Liver (tissue), 9 donors: ENCODE results near the gene GPR15. TPM values are rescaled to one million over a fixed set of nuclear protein-coding genes. Genes with fewer than 3 reads are reported as not detected.

Experiments
- DNase-seq: peaks from one replicate; pipeline ENCODE4 v3.0.0-alpha.2; 2017; ENCODE audit warnings: low spot score
- H3K27ac ChIP-seq, 2 donors: one replicate each; pipeline ENCODE4 v1.7.0; 2013; ENCODE audit warnings: inconsistent platforms in 2 of 2, low read length in 2 of 2, control low read depth in 1 of 2, low read depth in 1 of 2, mild to moderate bottlenecking in 1 of 2
- H3K27me3 ChIP-seq, 4 donors: one replicate each; pipeline versions ENCODE4 v1.6.1 to v1.7.0; 2013; ENCODE audit warnings: low read length in 3 of 4, inconsistent platforms in 1 of 4, mild to moderate bottlenecking in 1 of 4, moderate library complexity in 1 of 4; ENCODE audit not compliant: control insufficient read depth in 4 of 4, insufficient read depth in 4 of 4
- H3K36me3 ChIP-seq, 4 donors: one replicate each; pipeline versions ENCODE4 v1.6.1 to v1.7.0; 2013; ENCODE audit warnings: low read length in 3 of 4, mild to moderate bottlenecking in 3 of 4, low read depth in 1 of 4, moderate library complexity in 1 of 4; ENCODE audit not compliant: control insufficient read depth in 4 of 4, insufficient read depth in 3 of 4
- H3K4me1 ChIP-seq, 4 donors: one replicate each; pipeline versions ENCODE4 v1.6.1 to v1.7.0; 2013; ENCODE audit warnings: low read length in 3 of 4, mild to moderate bottlenecking in 3 of 4, moderate library complexity in 1 of 4; ENCODE audit not compliant: control insufficient read depth in 4 of 4, insufficient read depth in 4 of 4
- H3K4me3 ChIP-seq, 3 donors: one replicate each; pipeline versions ENCODE4 v1.6.1 to v1.7.0; 2013; ENCODE audit warnings: low read length in 3 of 3, control low read depth in 1 of 3, low read depth in 1 of 3, mild to moderate bottlenecking in 1 of 3
- H3K9ac ChIP-seq, 2 donors: one replicate each; pipeline ENCODE4 v1.7.0; 2013; ENCODE audit warnings: low read length in 2 of 2, mild to moderate bottlenecking in 2 of 2, moderate library complexity in 2 of 2, control low read depth in 1 of 2, low read depth in 1 of 2
- H3K9me3 ChIP-seq, 4 donors: one replicate each; pipeline versions ENCODE4 v1.6.1 to v1.7.0; 2013; ENCODE audit warnings: low read length in 3 of 4; ENCODE audit not compliant: control insufficient read depth in 4 of 4
- ATF3 ChIP-seq: IDR thresholded peaks from 2 replicates; pipeline ENCODE4 v1.6.1; 2016; ENCODE audit warnings: antibody characterized with exemption
- CTCF ChIP-seq: fragments of 150-350 bp; IDR thresholded peaks from 2 replicates; pipeline ENCODE4 v1.5.1; 2017; ENCODE audit warnings: improper control_type of control experiment, low read depth, low read length; ENCODE audit not compliant: missing input control
- FOXA1 ChIP-seq: IDR thresholded peaks from 2 replicates; pipeline ENCODE4 v1.6.1; 2016; ENCODE audit warnings: antibody characterized with exemption
- FOXA2 ChIP-seq: IDR thresholded peaks from 2 replicates; pipeline ENCODE4 v1.6.1; 2016; ENCODE audit warnings: antibody characterized with exemption
- GABPA ChIP-seq, 2 donors: IDR thresholded peaks in 1 of 2; conservative IDR thresholded peaks in 1 of 2; 2 replicates each; pipeline ENCODE4 v1.6.1; 2016; ENCODE audit warnings: antibody characterized with exemption in 2 of 2, mild to moderate bottlenecking in 1 of 2, moderate library complexity in 1 of 2
- JUND ChIP-seq, 2 donors: IDR thresholded peaks; 2 replicates each; pipeline ENCODE4 v1.6.1; 2016; ENCODE audit warnings: antibody characterized with exemption in 2 of 2
- MAX ChIP-seq: IDR thresholded peaks from 2 replicates; pipeline ENCODE4 v1.6.1; 2016; ENCODE audit warnings: antibody characterized with exemption
- NR2F2 ChIP-seq: IDR thresholded peaks from 2 replicates; pipeline ENCODE4 v1.6.1; 2016; ENCODE audit warnings: antibody characterized with exemption
- RAD21 ChIP-seq, 2 donors: IDR thresholded peaks; 2 replicates each; pipeline ENCODE4 v1.6.1; 2016; ENCODE audit warnings: antibody characterized with exemption in 2 of 2, mild to moderate bottlenecking in 2 of 2
- RXRA ChIP-seq, 2 donors: IDR thresholded peaks; 2 replicates each; pipeline ENCODE4 v1.6.1; 2017 to 2018; ENCODE audit warnings: antibody characterized with exemption in 2 of 2, mild to moderate bottlenecking in 1 of 2
- SP1 ChIP-seq: IDR thresholded peaks from 2 replicates; pipeline ENCODE4 v1.6.1; 2018; ENCODE audit warnings: antibody characterized with exemption, mild to moderate bottlenecking
- TAF1 ChIP-seq: conservative IDR thresholded peaks from 2 replicates; pipeline ENCODE4 v1.6.1; 2016; ENCODE audit warnings: antibody characterized with exemption, mild to moderate bottlenecking
- YY1 ChIP-seq: IDR thresholded peaks from 2 replicates; pipeline ENCODE4 v1.6.1; 2016; ENCODE audit warnings: antibody characterized with exemption, mild to moderate bottlenecking
- ZBTB33 ChIP-seq: IDR thresholded peaks from 2 replicates; pipeline ENCODE4 v1.6.1; 2016; ENCODE audit warnings: antibody characterized with exemption
- WGBS: extraction: QIAGEN DNeasy Blood & Tissue Kit; methylation state at CpG from one replicate; pipeline ENCODE4 v1.1.7; 2013; 5-methylcytosine and 5-hydroxymethylcytosine counted together
- polyA plus RNA-seq, 2 donors: library from polyadenylated mRNA; stranded (reverse) in 1 of 2; unstranded in 1 of 2; fragments of 200-250 nt in 1 of 2; fragments of >200 nt in 1 of 2; fragmentation: Nextera tagmentation in 1 of 2; extraction: Ambion mirVana in 1 of 2; gene quantifications; one replicate each; pipeline versions ENCODE4 v1.2.1 to v1.2.3, GENCODE V29; 2013 to 2015
- total RNA-seq, 2 donors: library from RNA; depleted of rRNA; stranded (reverse); fragments of >200 nt; gene quantifications; one replicate each; pipeline ENCODE4 v1.2.3, GENCODE V29; 2014
- donor health status: healthy.
- donor health status: healthy.
- donor health status: healthy.
- donor health status: healthy.
- donor health status: healthy.

GPR15 gene
- total and polyA plus RNA-seq, 4 donors = 0.08 to 0.10 TPM; not detected in 2

- H3K4me1 ChIP-seq = no peaks in the 10 kb centered on the region
- H3K27me3 ChIP-seq = peaks cover 0 to 6% (median 0%) of the 10 kb centered on the region in 4 donors
- WGBS = 78% methylated on average over 3 of the region's 3 CpGs
- H3K27ac ChIP-seq = no peak overlapping the region
- DNase-seq = no peak
- peaks cover 0 to 4% (median 3%) of the 10 kb centered on the region in 4 donors for H3K9me3 ChIP-seq
- H3K9ac ChIP-seq = no peak overlapping the region
- TF ChIP-seq ZBTB33 (no peak), RAD21 (IDR thresholded peaks at IDR 0.05) (no peak), FOXA2 (no peak), SP1 (no peak), TAF1 (no peak)
- no peaks in the 10 kb centered on the region for H3K36me3 ChIP-seq
- no peak overlapping the region for H3K4me3 ChIP-seq
These were observed 48.2 kb upstream of the GPR15 start for GRCh38 chr3:98483626-98484025.

- Histone ChIP-seq H3K4me1 (no peaks in the 10 kb centered on the region), H3K27ac (no peak within 1 kb of the TSS), H3K9ac (no peak within 1 kb of the TSS), H3K4me3 (no peak within 1 kb of the TSS), H3K27me3 (no peaks in the 10 kb centered on the region), H3K36me3 (no peaks in the 10 kb centered on the region), H3K9me3 (no peaks in the 10 kb centered on the region)
- 72% methylated on average over 2 of the region's 2 CpGs for WGBS
- DNase-seq = no peak
- TF ChIP-seq YY1 = no peak
- TF ChIP-seq MAX = no peak
- TF ChIP-seq JUND (IDR thresholded peaks at IDR 0.05) = no peak
- no peak for TF ChIP-seq RXRA (IDR thresholded peaks at IDR 0.05)
- no peak for TF ChIP-seq FOXA1
- TF ChIP-seq NR2F2 = no peak
- TF ChIP-seq ZBTB33 = no peak
- no peak for TF ChIP-seq TAF1
- TF ChIP-seq GABPA (IDR thresholded peaks at IDR 0.05 in 1 of 2, conservative IDR thresholded peaks at IDR 0.05 in 1 of 2) = no peak
- no peak for TF ChIP-seq CTCF
- TF ChIP-seq ATF3 = no peak
These were observed 34.4 kb upstream of the GPR15 start, which contains the start of gene OR5K2 for GRCh38 chr3:98497381-98497780. Gene OR5K2, plus strand, starts transcription at chr3:98497681. Its CDS starts 0 bp downstream, at chr3:98497681.
